GM19324 (cell line): ENCODE measurements around the gene CLCN4.
A peak's percentile ranks its signal among the peaks of the same experiment; 100 is the strongest.

Source experiments
- ATAC-seq: cut with Tn5 transposase; IDR thresholded peaks from one replicate; pipeline ENCODE4 v1.9.1; 2021; ENCODE audit warnings: mild to moderate bottlenecking, moderate library complexity; ENCODE audit not compliant: unreplicated experiment, low FRiP score

Gene CLCN4

GRCh38 chrX:10189317-10190268 is 32.8 kb downstream of the CLCN4 start:
- ATAC-seq: peak; percentile 82

- no peak for ATAC-seq
Measured at GRCh38 chrX:10190367-10190766, 33.6 kb downstream of the CLCN4 start.

DNA sequence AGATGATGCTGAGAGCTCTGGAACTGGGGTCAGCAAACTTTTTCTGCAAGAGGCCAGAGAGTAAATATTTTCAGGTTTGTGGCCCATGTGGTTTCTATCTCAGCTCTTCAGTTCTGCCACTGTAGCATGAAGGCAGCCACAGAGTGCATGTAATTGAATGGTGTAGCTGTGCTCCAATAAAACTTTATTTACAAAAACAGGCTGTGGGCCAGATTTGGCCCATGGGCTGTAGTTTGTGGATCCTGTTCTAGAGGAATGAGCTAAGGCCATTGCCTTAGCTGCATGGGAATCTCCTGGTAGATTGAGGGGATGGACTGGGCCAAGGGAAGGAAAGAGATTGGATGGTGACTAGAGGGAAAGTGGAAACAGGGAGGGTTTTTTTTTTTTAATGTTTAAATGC is 36.8 kb downstream of the CLCN4 start:
- no peak for ATAC-seq

- ATAC-seq: no peak
Measured at GRCh38 chrX:10195425-10195824, 38.6 kb downstream of the CLCN4 start.

GRCh38 chrX:10195947-10196346 is 39.2 kb downstream of the CLCN4 start:
- no peak for ATAC-seq

- no peak for ATAC-seq
Measured at GRCh38 chrX:10197279-10198210, 40.8 kb downstream of the CLCN4 start.

GRCh38 chrX:10198254-10198653 is 41.5 kb downstream of the CLCN4 start:
- ATAC-seq: no peak

DNA sequence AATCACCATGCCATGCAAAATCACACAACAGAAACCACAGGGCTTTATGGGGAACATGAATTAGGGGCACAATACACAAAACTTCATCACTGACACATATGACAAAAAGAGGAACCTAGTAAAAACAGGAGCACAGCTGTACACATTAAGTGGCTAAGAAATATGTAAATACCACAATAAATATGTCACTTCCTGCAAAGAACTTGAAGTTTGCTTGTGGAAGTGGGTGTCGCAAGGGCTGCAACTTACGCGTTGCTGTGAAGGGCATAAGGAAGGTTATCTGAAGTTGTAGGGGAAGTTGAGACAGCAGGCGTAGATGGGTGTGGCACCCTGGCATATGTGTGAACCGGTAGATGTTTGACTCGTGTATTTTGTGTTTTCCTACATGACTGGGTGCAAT is 42.4 kb downstream of the CLCN4 start:
- peak; percentile 89 for ATAC-seq

- no peak for ATAC-seq
Measured at GRCh38 chrX:10203617-10204016, 46.8 kb downstream of the CLCN4 start.

DNA sequence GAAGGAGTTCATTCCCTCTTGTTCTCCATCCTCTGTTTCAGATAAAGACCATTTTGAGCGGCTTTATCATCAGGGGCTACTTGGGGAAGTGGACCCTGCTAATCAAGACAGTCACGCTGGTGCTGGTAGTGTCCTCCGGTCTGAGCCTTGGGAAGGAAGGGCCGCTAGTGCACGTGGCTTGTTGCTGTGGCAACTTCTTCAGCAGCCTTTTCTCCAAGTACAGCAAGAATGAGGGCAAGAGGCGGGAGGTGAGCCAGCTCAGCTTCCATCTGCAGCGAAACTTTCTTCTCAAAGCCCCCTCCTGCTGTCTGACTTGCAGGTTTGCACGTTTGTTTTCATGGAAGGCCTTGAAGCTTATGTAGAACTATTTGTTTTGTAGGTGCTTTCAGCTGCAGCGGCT is 49.5 kb downstream of the CLCN4 start:
- ATAC-seq: no peak

- ATAC-seq: no peak
Measured at GRCh38 chrX:10208281-10208856, 51.6 kb downstream of the CLCN4 start.

GRCh38 chrX:10208953-10209352 is 52.2 kb downstream of the CLCN4 start:
- no peak for ATAC-seq

DNA sequence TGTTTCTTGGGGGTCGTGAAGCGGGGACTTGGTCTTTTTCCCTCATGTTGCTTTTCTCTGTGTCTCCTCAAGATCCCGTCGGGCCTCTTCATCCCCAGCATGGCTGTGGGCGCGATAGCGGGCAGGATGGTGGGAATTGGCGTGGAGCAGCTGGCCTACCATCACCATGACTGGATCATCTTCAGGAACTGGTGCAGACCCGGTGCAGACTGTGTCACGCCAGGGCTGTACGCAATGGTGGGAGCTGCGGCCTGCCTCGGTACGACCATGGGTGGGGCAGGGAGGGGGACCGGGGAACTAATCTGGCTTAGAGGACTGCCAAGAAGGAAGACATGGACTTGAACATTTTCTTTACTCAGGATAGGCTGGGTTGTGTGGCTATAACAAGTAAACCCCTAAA is 55.6 kb downstream of the CLCN4 start:
- ATAC-seq: no peak

- ATAC-seq: no peak
Measured at GRCh38 chrX:10213716-10214115, 56.9 kb downstream of the CLCN4 start.

GRCh38 chrX:10216208-10216607 is 59.4 kb downstream of the CLCN4 start:
- no peak for ATAC-seq

DNA sequence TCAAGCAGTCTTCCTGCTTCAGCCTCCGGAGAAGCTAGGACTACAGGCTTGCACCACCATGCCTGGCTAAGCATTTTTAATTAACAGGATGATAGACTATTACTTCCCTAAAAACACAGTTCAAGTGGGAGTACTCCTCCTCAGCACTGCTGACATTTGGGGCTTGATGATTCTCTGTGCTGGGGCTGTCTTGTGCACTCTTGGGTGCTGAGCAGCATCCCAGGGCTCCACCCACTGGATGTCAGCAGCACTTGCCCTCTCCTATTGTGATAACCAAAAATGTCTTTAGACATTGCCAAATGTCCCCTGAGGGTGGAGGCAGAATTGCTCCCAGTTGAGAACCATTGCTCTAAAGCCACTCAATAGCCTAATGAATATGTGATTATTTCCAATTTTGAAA is 60.4 kb downstream of the CLCN4 start:
- ATAC-seq: no peak

GRCh38 chrX:10221651-10222050 is 64.9 kb downstream of the CLCN4 start:
- ATAC-seq: no peak

DNA sequence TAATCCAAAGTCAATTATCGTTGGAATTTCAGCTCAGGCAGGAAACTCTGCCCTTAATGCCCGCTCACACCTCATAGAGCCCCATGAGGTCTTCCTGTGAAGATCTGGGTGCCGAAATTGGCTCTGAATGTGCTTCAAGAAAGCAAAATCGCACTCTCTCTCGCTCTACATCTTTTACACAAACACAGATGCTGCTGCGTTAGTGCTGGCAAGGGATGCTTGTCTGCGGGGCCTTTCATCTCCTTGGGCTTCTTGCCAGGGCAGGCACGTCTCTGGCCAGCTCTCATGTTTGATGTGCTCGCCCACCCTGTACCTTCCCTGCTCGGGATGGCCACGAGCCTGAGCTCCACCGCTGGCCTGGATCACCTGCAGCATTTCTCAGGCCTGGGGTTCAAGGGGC is 66.5 kb downstream of the CLCN4 start:
- ATAC-seq: no peak

DNA sequence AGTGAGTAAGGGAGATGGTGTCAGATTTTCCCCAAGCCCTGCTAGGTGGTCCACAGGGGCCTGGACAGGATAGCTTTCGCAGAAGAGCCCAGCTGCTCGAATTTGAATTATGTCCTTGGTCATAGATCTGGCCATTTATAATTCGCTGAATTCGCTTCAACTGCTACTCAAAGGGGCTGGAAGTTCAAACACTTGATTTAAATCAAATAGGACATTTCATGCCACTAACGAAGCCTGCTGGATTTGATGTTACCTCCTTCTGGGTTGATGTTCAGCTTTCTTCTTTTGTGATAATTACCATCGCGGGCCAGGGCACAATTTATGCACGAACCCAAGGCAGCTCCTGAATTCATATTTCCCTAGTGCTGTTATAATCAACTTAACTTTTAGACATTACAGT is 67.0 kb downstream of the CLCN4 start:
- no peak for ATAC-seq

DNA sequence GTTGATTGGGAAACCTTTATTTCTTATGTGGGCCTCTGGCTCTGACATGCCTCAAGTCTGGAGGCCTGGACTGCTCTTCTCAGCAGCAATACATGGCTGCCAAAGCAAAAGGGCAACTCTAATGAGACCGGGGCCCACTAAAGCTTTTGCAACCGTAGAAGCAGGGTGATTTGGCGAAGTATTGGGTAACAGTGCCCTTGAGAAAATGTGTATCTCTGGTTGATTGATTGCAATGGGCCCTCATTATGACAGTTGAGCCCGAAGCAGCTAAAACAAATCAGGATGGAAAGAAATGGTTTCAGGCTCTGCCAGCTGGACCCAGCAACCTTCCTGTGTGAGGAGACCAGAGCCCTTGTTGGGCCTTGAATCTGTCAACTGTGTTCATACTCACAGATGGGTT is 73.4 kb downstream of the CLCN4 start:
- no peak for ATAC-seq

GRCh38 chrX:10231461-10231860 is 74.7 kb downstream of the CLCN4 start:
- no peak for ATAC-seq
